DMS 273 (cell line): Measurements from ENCODE around the gene IGSF5.
"Not testable (repeated sequence)": the region's sequence is repeated elsewhere in the genome, so short reads cannot be mapped to it uniquely, and the experiment has no call there.

Experiments
- DNase-seq: peaks from one replicate; lab custom pipeline; 2025; ENCODE audit not compliant: unreplicated experiment; lab: John Stamatoyannopoulos, UW

The IGSF5 gene

DNA sequence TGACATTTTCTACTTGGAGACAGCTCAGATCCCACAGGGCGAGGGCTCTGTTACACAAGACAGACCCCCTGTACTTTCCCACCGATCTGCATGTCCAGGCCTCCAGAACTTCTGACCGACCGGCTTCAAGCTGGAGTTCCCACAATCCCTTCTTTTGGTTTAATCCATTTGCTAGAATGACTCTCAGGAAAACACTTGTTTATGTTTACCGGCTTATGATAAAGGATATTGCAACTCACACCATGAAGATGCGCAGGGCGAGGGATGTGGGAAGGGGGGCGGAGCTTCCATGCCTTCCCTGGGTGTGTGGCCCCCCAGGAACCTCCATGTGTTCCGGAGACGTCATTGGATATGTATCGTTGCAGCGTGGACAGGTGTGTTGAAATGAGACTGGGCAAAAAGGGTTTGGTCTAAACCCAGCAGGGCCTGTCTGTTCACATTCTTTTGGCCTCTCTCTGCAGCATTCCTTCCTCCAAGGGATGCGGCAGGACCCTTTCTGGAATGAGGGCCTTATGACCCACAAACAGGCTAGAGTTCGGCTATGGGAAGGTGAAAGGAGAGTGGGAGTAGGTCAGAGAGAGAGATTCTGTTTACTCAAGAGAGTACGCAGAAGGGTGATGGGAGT, 7.5 kb upstream of the IGSF5 start:
- DNase-seq = no peak

DNA sequence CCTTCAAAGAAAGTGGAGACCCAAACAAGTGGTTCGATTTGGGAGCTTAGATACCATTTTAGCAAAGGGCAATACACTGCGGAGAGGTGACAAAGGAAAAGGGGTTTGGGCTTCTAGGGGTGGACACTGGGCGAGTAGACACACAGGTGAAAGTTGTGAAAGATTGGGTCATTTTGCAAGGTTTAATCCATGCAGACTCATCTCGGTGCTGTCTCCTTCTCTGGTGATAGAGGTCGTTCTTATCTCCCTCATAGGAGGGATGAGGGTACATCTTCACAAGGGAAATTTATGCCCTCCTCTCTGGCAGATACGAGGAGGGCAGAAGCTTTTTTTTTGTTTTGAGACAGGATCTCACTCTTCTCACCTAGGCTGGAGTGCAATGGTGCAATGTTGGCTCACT, 6.4 kb upstream of the IGSF5 start:
- DNase-seq = no peak

GRCh38 chr21:39739531-39739930, 5.5 kb upstream of the IGSF5 start:
- DNase-seq = not testable (repeated sequence)

- DNase-seq = not testable (repeated sequence)
These were observed 2.4 kb upstream of the IGSF5 start for GRCh38 chr21:39742561-39742960.

- DNase-seq = not testable (repeated sequence)
These were observed 349 bp downstream of the IGSF5 start for GRCh38 chr21:39745332-39745731.

GRCh38 chr21:39750670-39751069, 5.7 kb downstream of the IGSF5 start:
- no peak for DNase-seq

GRCh38 chr21:39754811-39755210, 9.8 kb downstream of the IGSF5 start:
- DNase-seq = no peak

- no peak for DNase-seq
These were observed 11.3 kb downstream of the IGSF5 start for GRCh38 chr21:39756285-39756684.

- no peak for DNase-seq
These were observed 18.4 kb downstream of the IGSF5 start for GRCh38 chr21:39763272-39763970.

DNA sequence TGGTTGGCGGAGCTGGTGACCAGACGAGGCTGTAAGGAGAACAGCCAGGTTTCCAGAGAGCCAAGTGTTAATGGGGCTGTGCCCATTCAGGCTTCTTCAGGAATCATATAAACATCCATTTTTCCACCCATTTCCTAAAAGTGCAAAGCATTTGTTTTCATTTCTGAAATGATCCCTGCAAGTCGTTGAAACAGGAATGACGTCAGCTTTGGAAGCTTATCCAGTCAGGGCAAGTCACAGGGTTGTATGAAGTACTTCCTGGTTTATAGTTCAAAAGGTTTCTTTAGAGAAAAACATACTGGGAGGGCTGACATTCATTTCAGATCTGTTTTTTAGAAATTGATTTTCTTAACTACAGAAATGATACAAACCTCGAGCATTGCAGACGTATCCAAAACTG, 29.2 kb downstream of the IGSF5 start:
- no peak for DNase-seq

DNA sequence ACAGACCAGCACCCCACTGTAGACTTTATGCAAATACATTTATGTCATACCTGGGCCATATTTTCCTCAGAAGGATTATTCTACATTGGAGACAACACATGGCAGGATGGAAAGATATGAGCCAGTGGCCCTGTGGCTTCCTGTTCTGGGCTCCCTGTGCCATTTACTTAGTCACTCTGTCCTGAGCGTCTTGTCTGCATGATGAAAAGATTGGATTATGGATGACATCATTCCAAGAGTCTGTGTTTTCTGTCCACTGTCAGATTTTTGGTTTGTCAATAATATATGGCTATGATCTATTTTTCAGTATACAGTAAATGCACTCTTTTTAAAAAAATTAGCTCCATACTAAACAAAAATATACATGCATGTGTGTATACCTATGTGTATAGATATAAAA, 30.8 kb downstream of the IGSF5 start:
- DNase-seq = no peak

GRCh38 chr21:39776589-39776988, 31.6 kb downstream of the IGSF5 start:
- no peak for DNase-seq

DNA sequence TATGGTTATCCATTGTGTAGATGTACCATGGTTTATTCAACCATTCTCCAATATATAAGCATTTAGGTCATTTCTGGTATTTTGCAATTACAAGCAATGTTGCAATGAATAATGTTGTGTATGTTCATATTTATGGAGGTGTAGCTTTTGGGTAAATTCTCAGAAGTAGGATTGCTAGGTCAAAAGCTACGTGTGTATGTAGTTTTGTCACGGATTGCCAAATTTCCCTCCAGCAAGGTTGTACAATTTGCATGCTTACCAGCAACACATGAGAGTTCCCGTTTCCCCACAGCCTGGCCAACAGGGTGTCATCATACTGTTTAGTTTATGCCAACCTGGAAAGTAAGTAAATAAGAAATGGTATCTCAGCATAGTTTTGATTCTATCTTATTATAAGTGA, 36.3 kb downstream of the IGSF5 start:
- no peak for DNase-seq

- peak; percentile 95 for DNase-seq
These were observed 43.4 kb downstream of the IGSF5 start for GRCh38 chr21:39788383-39788782.

DNA sequence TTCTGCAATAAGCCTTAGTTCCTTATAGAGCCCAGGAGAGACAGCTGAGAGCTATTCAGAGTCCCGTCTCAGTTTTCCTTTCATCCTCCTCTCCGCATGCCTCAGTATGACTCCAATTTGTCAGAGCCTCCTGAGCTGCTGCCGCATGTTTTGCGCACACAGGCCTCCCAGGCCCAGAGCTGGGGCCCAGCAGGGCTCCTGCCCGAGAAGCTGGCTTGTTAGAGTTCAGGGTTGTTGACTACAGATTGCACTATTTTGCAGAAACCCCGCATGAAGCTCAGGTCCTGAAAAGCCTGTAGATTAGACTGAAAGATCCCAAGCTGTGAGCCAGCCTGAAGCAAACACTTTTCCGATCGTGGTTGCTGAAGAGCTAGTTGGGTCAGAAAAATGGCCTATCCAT, 51.5 kb downstream of the IGSF5 start:
- DNase-seq = no peak

DNA sequence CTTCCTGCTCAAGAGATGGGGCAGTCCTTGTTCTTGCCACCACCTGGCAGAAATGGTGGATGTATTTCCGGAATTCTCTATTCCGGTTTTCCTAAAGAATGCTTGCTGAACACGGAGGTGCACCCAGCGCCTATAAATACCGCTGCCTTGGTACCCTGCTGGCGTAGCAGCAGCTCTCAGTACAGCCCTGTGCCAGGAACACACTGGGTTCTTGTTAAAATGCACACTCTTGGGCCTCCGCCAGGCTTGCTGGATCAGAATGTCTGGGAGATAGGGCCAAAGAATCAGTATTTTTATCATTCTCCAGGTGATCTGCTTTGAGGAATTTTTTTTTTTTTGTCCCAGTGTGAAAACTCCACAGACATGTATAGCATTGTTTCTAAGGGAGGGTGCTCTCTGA, 54.2 kb downstream of the IGSF5 start:
- DNase-seq = no peak

- no peak for DNase-seq
These were observed 55.3 kb downstream of the IGSF5 start for GRCh38 chr21:39800311-39800710.

- no peak for DNase-seq
These were observed 57.2 kb downstream of the IGSF5 start for GRCh38 chr21:39802217-39802616.

DNA sequence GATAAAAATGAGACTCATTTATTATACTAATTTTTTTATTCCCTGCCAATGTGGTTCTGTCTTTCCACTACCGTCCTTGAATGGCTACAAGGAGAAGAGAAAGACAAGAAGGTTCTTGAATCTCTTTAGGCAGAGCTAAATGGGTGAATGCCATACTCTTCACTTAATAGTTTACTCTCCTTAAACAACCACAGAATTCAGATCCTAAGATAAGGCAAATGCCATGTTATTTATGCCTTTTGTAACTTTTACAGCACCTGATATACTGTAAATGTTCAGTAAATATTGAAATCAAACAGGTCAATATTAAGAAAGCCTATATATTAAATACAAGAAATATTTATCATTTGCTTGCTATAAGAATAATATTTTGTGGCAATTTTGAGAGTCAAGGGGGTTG, 58.4 kb downstream of the IGSF5 start:
- DNase-seq = no peak

- no peak for DNase-seq
These were observed 59.3 kb downstream of the IGSF5 start for GRCh38 chr21:39804240-39804639.

DNA sequence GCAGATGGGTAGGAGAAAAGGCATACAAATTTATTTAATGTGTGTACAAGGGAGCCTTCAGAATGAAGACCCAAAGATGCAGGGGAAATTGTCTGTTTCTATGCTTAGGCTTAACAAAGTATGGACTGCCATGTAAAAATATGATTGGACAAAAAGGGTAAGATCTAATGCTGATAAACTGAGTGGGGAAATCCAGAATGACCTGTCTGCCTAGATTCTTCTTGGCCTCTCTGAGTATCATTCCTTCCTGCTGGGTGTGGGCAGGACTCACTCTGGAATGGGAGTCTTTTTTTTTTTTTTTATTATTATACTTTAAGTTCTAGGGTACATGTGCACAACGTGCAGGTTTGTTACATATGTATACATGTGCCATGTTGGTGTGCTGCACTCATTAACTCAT, 61.0 kb downstream of the IGSF5 start:
- DNase-seq = no peak

GRCh38 chr21:39807738-39808137, 62.8 kb downstream of the IGSF5 start:
- no peak for DNase-seq

DNA sequence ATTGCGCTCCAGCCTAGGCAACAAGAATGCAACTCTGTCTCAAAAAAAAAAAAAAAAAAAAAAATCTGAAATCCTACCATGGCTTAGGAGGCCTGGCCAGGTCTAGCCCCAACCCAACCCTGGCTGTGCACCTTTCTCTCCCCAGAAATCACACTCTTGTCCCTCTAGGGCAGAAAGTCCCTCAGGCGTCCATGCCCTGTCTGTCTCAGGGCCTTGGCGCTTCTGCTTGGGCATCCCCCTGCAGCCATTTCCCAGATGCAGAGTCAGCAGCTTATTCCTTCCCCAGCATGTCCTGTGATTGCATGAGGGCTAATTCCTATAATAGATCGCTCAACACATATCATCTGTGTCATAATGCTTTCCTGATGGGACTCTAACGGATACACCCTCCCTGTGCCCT, 65.0 kb downstream of the IGSF5 start:
- DNase-seq = no peak
